Measurements from ENCODE around the gene ANKRD11. TPM values are rescaled to one million over a fixed set of nuclear protein-coding genes. Genes with fewer than 3 reads are reported as not detected.

The ANKRD11 gene
- polyA plus RNA-seq, 1 donor (not counting 4 experiments of a cell fraction or from before 2014, with no cell fraction given): 30.1 TPM

DNA sequence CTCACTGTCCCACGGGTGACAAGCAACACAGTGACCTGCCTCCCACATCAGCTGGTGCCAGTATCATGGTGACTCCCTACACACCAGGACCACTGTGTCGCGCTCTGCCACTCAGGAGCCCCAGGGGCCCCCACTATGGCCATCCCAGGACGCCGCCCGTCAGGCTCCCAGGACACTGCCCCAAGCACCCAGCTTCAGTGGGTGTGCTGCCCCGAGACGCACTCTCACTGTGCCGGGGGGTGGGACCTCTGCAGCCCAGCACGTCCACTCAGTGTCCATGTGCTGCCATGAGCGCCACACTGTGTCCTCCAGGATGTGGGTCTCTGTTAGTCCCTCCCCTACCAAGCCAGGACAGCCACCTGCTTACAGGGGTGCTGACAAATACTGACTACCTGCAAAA, 152.4 kb downstream of the ANKRD11 start:
- H3K27ac ChIP-seq (ENCODE audit: control insufficient read depth, insufficient read depth, low read length): no peak overlapping the region
- dilution Hi-C loops (cut with MboI; ENCODE audit: extremely low pct_ligation_motif_present, low sequenced_read_pairs): no loop called here
- peaks cover 23% of the 10 kb centered on the region for H3K4me1 ChIP-seq (ENCODE audit: control insufficient read depth, extremely low read depth, insufficient read depth, low read length)
- TF ChIP-seq EZH2 (IDR thresholded peaks at IDR 0.05; ENCODE audit: low read length): no peak
- TF ChIP-seq CTCF (optimal IDR thresholded peaks at IDR 0.05 in 1 of 3, IDR thresholded peaks at IDR 0.05 in 1 of 3, conservative IDR thresholded peaks at IDR 0.05 in 1 of 3; ENCODE audit: extremely low read depth in 1 of 3, insufficient read depth in 2 of 3, low read length in 3 of 3): no peak
- H3K4me2 ChIP-seq (ENCODE audit: control insufficient read depth, extremely low read depth, insufficient read depth, low read depth, low read length): no peak overlapping the region
- H3K9me3 ChIP-seq (ENCODE audit: control insufficient read depth, low read depth, low read length): no peaks in the 10 kb centered on the region
- H3K36me3 ChIP-seq (ENCODE audit: control insufficient read depth in 2 of 2, extremely low read depth in 1 of 2, insufficient read depth in 2 of 2, low read length in 2 of 2): peaks cover 0 to 3% of the 10 kb centered on the region in 2 experiments
- no peak overlapping the region for H3K4me3 ChIP-seq (ENCODE audit: control insufficient read depth in 2 of 3, extremely low read depth in 1 of 3, insufficient read depth in 2 of 3, low read depth in 1 of 3, low read length in 3 of 3)
- no peak overlapping the region for H2AFZ ChIP-seq (ENCODE audit: control insufficient read depth, low read length)
- no peak overlapping the region for H3K9ac ChIP-seq (ENCODE audit: control insufficient read depth, extremely low read depth, insufficient read depth, low read length)
- H4K20me1 ChIP-seq (ENCODE audit: control insufficient read depth, extremely low read depth, insufficient read depth, low read length): peaks cover 27% of the 10 kb centered on the region
- peaks cover 96% of the 10 kb centered on the region for H3K79me2 ChIP-seq (ENCODE audit: control insufficient read depth, insufficient read depth, low read length)
- peaks cover 8% of the 10 kb centered on the region for H3K9me1 ChIP-seq (ENCODE audit: control insufficient read depth, extremely low read depth, insufficient read depth, low read length)
- H3K27me3 ChIP-seq (ENCODE audit: control insufficient read depth, extremely low read depth, insufficient read depth, low read length): no peaks in the 10 kb centered on the region
- DNase-seq (ENCODE audit: low read depth, low spot score) (no peak), FAIRE-seq (no peak)

- no peak overlapping the region for H2AFZ ChIP-seq (ENCODE audit: control insufficient read depth, low read length)
Observed at GRCh38 chr16:89335803-89336485, 154.4 kb downstream of the ANKRD11 start.

More at GRCh38 chr16:89335803-89336485, 154.4 kb downstream of the ANKRD11 start:
- peaks cover 27% of the 10 kb centered on the region for H4K20me1 ChIP-seq (ENCODE audit: control insufficient read depth, extremely low read depth, insufficient read depth, low read length)
- no peaks in the 10 kb centered on the region for H3K27me3 ChIP-seq (ENCODE audit: control insufficient read depth, extremely low read depth, insufficient read depth, low read length)
- TF ChIP-seq CTCF (optimal IDR thresholded peaks at IDR 0.05 in 1 of 3, IDR thresholded peaks at IDR 0.05 in 1 of 3, conservative IDR thresholded peaks at IDR 0.05 in 1 of 3; ENCODE audit: extremely low read depth in 1 of 3, insufficient read depth in 2 of 3, low read length in 3 of 3): no peak
- TF ChIP-seq EZH2 (IDR thresholded peaks at IDR 0.05; ENCODE audit: low read length): no peak
- peaks cover 96% of the 10 kb centered on the region for H3K79me2 ChIP-seq (ENCODE audit: control insufficient read depth, insufficient read depth, low read length)
- H3K9me1 ChIP-seq (ENCODE audit: control insufficient read depth, extremely low read depth, insufficient read depth, low read length): peaks cover 8% of the 10 kb centered on the region
- FAIRE-seq (no peak), DNase-seq (ENCODE audit: low read depth, low spot score) (no peak)
- no peak overlapping the region for H3K9ac ChIP-seq (ENCODE audit: control insufficient read depth, extremely low read depth, insufficient read depth, low read length)
- peaks cover 14% of the 10 kb centered on the region for H3K4me1 ChIP-seq (ENCODE audit: control insufficient read depth, extremely low read depth, insufficient read depth, low read length)
- no peak overlapping the region for H3K4me2 ChIP-seq (ENCODE audit: control insufficient read depth, extremely low read depth, insufficient read depth, low read depth, low read length)
- dilution Hi-C loops (cut with MboI; ENCODE audit: extremely low pct_ligation_motif_present, low sequenced_read_pairs): no loop called here
- no peak overlapping the region for H3K4me3 ChIP-seq (ENCODE audit: control insufficient read depth in 2 of 3, extremely low read depth in 1 of 3, insufficient read depth in 2 of 3, low read depth in 1 of 3, low read length in 3 of 3)
- no peaks in the 10 kb centered on the region for H3K9me3 ChIP-seq (ENCODE audit: control insufficient read depth, low read depth, low read length)
- H3K36me3 ChIP-seq (ENCODE audit: control insufficient read depth in 2 of 2, extremely low read depth in 1 of 2, insufficient read depth in 2 of 2, low read length in 2 of 2): peaks cover 0 to 3% of the 10 kb centered on the region in 2 experiments
- no peak overlapping the region for H3K27ac ChIP-seq (ENCODE audit: control insufficient read depth, insufficient read depth, low read length)
